ENCODE data around the gene FSTL1.

FSTL1 gene

DNA sequence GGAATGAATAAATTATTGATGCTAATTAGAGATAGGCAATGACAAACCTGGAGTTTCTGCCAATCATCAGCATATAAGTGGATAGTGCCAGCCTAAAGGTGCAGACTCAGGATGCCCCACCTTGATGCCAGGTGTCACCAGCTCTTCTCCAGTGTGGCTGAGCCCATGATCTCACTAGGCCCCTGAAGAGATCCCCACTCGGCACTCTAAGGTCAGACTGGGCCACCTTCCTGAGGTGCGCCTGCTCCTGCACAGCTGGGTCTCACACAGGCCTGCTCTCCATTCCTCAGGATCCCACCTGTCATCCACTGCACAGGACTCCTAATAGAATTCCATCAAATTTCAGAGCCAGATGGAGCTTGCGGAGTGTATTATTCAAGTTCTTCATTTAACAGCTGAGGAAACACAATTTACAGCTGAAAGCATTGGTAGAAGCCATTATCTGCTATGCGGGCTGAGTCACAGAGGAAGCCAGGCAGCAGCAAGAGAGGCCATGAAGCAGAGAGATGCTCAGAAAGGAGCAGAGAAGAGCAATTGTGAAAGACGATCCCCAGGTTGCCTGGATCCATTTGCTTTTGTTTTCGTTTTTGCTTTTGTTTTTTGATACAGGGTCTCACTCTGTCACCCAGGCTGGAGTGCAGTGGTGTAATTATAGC lies 25.1 kb upstream of the FSTL1 start:
- DNase-seq (ENCODE audit: low read depth), result no peak
- TF ChIP-seq, protein P1, sequence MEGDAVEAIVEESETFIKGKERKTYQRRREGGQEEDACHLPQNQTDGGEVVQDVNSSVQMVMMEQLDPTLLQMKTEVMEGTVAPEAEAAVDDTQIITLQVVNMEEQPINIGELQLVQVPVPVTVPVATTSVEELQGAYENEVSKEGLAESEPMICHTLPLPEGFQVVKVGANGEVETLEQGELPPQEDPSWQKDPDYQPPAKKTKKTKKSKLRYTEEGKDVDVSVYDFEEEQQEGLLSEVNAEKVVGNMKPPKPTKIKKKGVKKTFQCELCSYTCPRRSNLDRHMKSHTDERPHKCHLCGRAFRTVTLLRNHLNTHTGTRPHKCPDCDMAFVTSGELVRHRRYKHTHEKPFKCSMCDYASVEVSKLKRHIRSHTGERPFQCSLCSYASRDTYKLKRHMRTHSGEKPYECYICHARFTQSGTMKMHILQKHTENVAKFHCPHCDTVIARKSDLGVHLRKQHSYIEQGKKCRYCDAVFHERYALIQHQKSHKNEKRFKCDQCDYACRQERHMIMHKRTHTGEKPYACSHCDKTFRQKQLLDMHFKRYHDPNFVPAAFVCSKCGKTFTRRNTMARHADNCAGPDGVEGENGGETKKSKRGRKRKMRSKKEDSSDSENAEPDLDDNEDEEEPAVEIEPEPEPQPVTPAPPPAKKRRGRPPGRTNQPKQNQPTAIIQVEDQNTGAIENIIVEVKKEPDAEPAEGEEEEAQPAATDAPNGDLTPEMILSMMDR (conservative IDR thresholded peaks at IDR 0.05; ENCODE audit: control insufficient read depth, insufficient read depth, low read depth, low read length), result no peak
- no peak overlapping the region for H3K4me3 ChIP-seq (ENCODE audit: control insufficient read depth, low read depth, low read length)

GRCh38 chr3:120473896-120474675 lies 23.3 kb upstream of the FSTL1 start:
- H3K4me3 ChIP-seq (ENCODE audit: control insufficient read depth, low read depth, low read length), result no peak overlapping the region
- TF ChIP-seq, protein P1 (conservative IDR thresholded peaks at IDR 0.05; ENCODE audit: control insufficient read depth, insufficient read depth, low read depth, low read length), result no peak
- DNase-seq (ENCODE audit: low read depth), result no peak

- H3K4me3 ChIP-seq (ENCODE audit: control insufficient read depth, low read depth, low read length), result no peak overlapping the region
- TF ChIP-seq, protein P1 (conservative IDR thresholded peaks at IDR 0.05; ENCODE audit: control insufficient read depth, insufficient read depth, low read depth, low read length), result no peak
- DNase-seq (ENCODE audit: low read depth), result no peak
These were observed 22.6 kb upstream of the FSTL1 start for GRCh38 chr3:120473389-120473788.

DNA sequence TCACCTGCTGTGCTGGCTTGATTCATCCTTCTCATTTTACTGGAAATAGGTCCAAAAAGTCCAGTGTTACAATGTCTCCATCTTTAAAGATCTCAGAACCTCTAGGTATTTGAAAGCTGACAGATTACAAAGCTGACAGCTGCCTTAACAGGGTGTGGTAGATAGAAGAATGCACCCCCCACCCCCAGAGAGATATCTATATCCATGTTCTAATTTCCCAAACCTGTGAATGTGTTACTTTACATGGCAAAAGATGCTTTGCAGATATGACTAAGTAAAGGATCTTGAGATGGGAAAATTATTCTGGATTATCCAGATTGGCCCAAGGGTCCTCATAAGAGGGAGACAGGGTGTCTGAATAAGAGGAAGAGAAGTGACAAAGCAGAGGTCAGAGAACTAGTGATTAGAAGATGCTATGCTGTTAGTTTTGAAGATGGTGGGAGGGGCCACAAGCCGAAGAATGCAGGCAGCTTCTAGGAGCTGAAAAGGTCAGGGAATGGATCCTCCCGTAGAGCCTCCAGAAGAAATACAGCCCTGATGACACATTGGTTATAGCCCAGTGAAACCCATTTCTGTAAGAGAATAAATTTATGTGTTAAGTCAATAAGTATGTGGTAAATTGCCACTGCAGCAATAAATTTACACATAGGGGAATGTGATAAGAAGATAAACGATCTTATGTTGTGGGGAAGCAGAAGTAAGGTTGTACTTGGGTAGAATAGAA lies 21.5 kb upstream of the FSTL1 start:
- DNase-seq (ENCODE audit: low read depth), result no peak
- no peak overlapping the region for H3K4me3 ChIP-seq (ENCODE audit: control insufficient read depth, low read depth, low read length)
- TF ChIP-seq, protein P1 (conservative IDR thresholded peaks at IDR 0.05; ENCODE audit: control insufficient read depth, insufficient read depth, low read depth, low read length), result no peak

DNA sequence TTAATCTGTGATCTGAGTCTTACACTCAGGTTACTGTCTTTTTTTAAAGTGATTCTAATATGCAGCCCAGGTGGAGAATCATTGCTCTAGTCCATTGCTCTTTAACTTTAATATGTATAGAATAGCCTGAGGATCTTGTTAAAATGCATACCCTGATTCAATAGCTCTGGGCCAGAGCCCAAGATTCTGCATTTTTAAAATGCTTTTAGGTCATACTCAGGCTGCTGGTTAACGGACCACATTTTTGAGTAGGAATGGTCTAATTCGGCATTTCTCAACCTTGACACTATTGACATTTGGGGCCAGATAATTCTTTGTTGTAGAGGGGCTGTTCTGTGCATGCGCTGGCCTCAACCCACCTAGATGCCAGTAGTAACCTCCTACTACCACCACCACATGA lies 20.9 kb upstream of the FSTL1 start:
- H3K4me3 ChIP-seq (ENCODE audit: control insufficient read depth, low read depth, low read length), result no peak overlapping the region
- DNase-seq (ENCODE audit: low read depth), result peak; percentile 49
- TF ChIP-seq, protein P1 (conservative IDR thresholded peaks at IDR 0.05; ENCODE audit: control insufficient read depth, insufficient read depth, low read depth, low read length), result no peak

DNA sequence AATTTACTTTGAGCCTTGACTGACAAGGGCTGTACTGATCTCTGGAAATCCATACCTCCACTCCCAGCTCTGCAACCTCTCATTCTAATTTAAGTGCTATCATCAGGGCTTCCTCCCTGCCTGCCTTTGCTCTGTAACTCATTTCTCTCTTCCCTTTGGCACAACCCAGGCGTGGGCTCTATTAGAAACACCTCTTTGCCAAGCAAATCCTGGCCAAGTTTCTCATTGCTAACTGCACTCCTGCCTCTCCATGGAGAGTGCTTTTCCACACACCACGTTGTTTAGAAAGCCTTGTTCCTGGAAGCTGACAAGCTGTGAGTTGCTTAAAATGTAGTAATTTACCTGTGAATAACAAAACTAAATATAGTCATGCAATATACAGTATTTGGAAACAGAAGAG lies 20.1 kb upstream of the FSTL1 start:
- no peak overlapping the region for H3K4me3 ChIP-seq (ENCODE audit: control insufficient read depth, low read depth, low read length)
- TF ChIP-seq, protein P1 (conservative IDR thresholded peaks at IDR 0.05; ENCODE audit: control insufficient read depth, insufficient read depth, low read depth, low read length), result no peak
- DNase-seq (ENCODE audit: low read depth), result no peak
